Testis (tissue), 2 donors: Measurements from ENCODE around the gene BHLHE41.

Experiments used
- CTCF ChIP-seq, 3 experiments: fragments of 450-650 bp in 2 of 3; fragments of 200-600 bp in 1 of 3; sonication (generic) in 1 of 3; IDR thresholded peaks; one replicate each; pipeline ENCODE4 v1.5.1; 2016 to 2019; ENCODE audit warnings: antibody characterized with exemption in 3 of 3, mild to moderate bottlenecking in 2 of 3, moderate library complexity in 1 of 3
- POLR2A ChIP-seq: fragments of 450-650 bp; IDR thresholded peaks from one replicate; pipeline ENCODE4 v1.6.1; 2017; ENCODE audit warnings: antibody characterized with exemption, mild to moderate bottlenecking, moderate library complexity

GRCh38 chr12:26153421-26154154 lies 28.8 kb upstream of the BHLHE41 start:
- TF ChIP-seq POLR2A, result no peak
- peak in 1 of 3 experiments; percentile 6 for TF ChIP-seq CTCF (IDR thresholded peaks at IDR 0.05)
